ENCODE results near the gene NT5M. TPM values are rescaled to one million over a fixed set of nuclear protein-coding genes. Genes with fewer than 3 reads are reported as not detected.
"Not testable (repeated sequence)": the region's sequence is repeated elsewhere in the genome, so short reads cannot be mapped to it uniquely, and the experiment has no call there.

Gene NT5M
- total RNA-seq, 2 experiments from 2014 or later = 5.5 to 7.6 TPM

GRCh38 chr17:17280613-17281549, 22.3 kb upstream of the NT5M start, which contains the start of gene COPS3:
TSS of gene COPS3 (minus strand) at chr17:17281246. CDS start at chr17:17281186, 60 bp downstream.
- Mint-ChIP-seq H3K4me3 (peak within 1 kb of the TSS; percentile 94), H3K27ac (peak within 1 kb of the TSS; percentile 97), H3K36me3 (ENCODE audit: low read depth) (peaks cover 16% of the 10 kb centered on the region), H3K27me3 (peaks cover 3% of the 10 kb centered on the region), H3K4me1 (peaks cover 42% of the 10 kb centered on the region), H3K9me3 (no peaks in the 10 kb centered on the region)
- POLR2A ChIA-PET = no interaction called here
- CTCF ChIA-PET = interaction anchor here (0.6 to 2.2 kb wide), 5 partner anchors 10 to 1008 kb away, joined by 3 to 8 read pairs (median 3); partner anchors contain the start of gene MPRIP
- DNase-seq = peak; percentile 98

- no peak overlapping the region for H3K4me3 Mint-ChIP-seq
- H3K4me1 Mint-ChIP-seq = peaks cover 12% of the 10 kb centered on the region
- H3K9me3 Mint-ChIP-seq = no peaks in the 10 kb centered on the region
- H3K27ac Mint-ChIP-seq = no peak overlapping the region
- CTCF ChIA-PET = no interaction called here
- no peak for DNase-seq
- POLR2A ChIA-PET = no interaction called here
- peaks cover 3% of the 10 kb centered on the region for H3K27me3 Mint-ChIP-seq
- H3K36me3 Mint-ChIP-seq (ENCODE audit: low read depth) = no peaks in the 10 kb centered on the region
These were observed 17.2 kb upstream of the NT5M start for GRCh38 chr17:17285951-17286350.

GRCh38 chr17:17289086-17289485, 14.1 kb upstream of the NT5M start:
- POLR2A ChIA-PET = no interaction called here

GRCh38 chr17:17289701-17290100, 13.5 kb upstream of the NT5M start:
- ChIA-PET POLR2A (no interaction called here), CTCF (interaction anchor here (1.0 kb wide), 1 partner anchor 11 kb away, joined by 3 read pairs; no protein-coding TSS in a partner anchor)
- no peaks in the 10 kb centered on the region for H3K36me3 Mint-ChIP-seq (ENCODE audit: low read depth)
- H3K27ac Mint-ChIP-seq = no peak overlapping the region
- no peaks in the 10 kb centered on the region for H3K4me1 Mint-ChIP-seq
- H3K4me3 Mint-ChIP-seq = no peak overlapping the region
- no peak for DNase-seq
- H3K27me3 Mint-ChIP-seq = no peaks in the 10 kb centered on the region
- no peaks in the 10 kb centered on the region for H3K9me3 Mint-ChIP-seq

More at GRCh38 chr17:17289086-17289485, 14.1 kb upstream of the NT5M start:
- Mint-ChIP-seq H3K27me3 (no peaks in the 10 kb centered on the region), H3K9me3 (no peaks in the 10 kb centered on the region), H3K27ac (no peak overlapping the region), H3K4me3 (no peak overlapping the region), H3K36me3 (ENCODE audit: low read depth) (no peaks in the 10 kb centered on the region), H3K4me1 (no peaks in the 10 kb centered on the region)
- no peak for DNase-seq
- CTCF ChIA-PET = no interaction called here

- Mint-ChIP-seq H3K4me1 (peaks cover 9% of the 10 kb centered on the region), H3K27me3 (no peaks in the 10 kb centered on the region), H3K9me3 (no peaks in the 10 kb centered on the region), H3K4me3 (no peak overlapping the region), H3K36me3 (ENCODE audit: low read depth) (no peaks in the 10 kb centered on the region), H3K27ac (no peak overlapping the region)
- CTCF ChIA-PET = interaction anchor here (0.6 kb wide), 2 partner anchors 21 to 58 kb away, joined by 3 read pairs; no protein-coding TSS in a partner anchor
- POLR2A ChIA-PET = no interaction called here
- no peak for DNase-seq
These were observed 8.0 kb upstream of the NT5M start for GRCh38 chr17:17295141-17295540.

GRCh38 chr17:17297217-17297616, 6.0 kb upstream of the NT5M start:
- ChIA-PET POLR2A (no interaction called here), CTCF (no interaction called here)
- Mint-ChIP-seq H3K4me1 (peaks cover 14% of the 10 kb centered on the region), H3K27me3 (no peaks in the 10 kb centered on the region), H3K27ac (no peak overlapping the region), H3K9me3 (no peaks in the 10 kb centered on the region), H3K36me3 (ENCODE audit: low read depth) (no peaks in the 10 kb centered on the region), H3K4me3 (no peak overlapping the region)
- DNase-seq = no peak

- no peaks in the 10 kb centered on the region for H3K36me3 Mint-ChIP-seq (ENCODE audit: low read depth)
- DNase-seq = no peak
- peaks cover 19% of the 10 kb centered on the region for H3K4me1 Mint-ChIP-seq
- H3K4me3 Mint-ChIP-seq = no peak overlapping the region
- H3K27me3 Mint-ChIP-seq = no peaks in the 10 kb centered on the region
- ChIA-PET CTCF (no interaction called here), POLR2A (no interaction called here)
- H3K27ac Mint-ChIP-seq = no peak overlapping the region
- no peaks in the 10 kb centered on the region for H3K9me3 Mint-ChIP-seq
These were observed 5.1 kb upstream of the NT5M start for GRCh38 chr17:17298108-17298507.

GRCh38 chr17:17300624-17301568, 2.3 kb upstream of the NT5M start:
- no peaks in the 10 kb centered on the region for H3K9me3 Mint-ChIP-seq
- H3K27ac Mint-ChIP-seq = no peak overlapping the region
- H3K27me3 Mint-ChIP-seq = no peaks in the 10 kb centered on the region
- CTCF ChIA-PET = interaction anchor here (0.9 to 2.3 kb wide), 7 partner anchors 11 to 116 kb away, joined by 3 to 5 read pairs (median 3); no protein-coding TSS in a partner anchor
- no peaks in the 10 kb centered on the region for H3K36me3 Mint-ChIP-seq (ENCODE audit: low read depth)
- peak; percentile 49 for DNase-seq
- H3K4me3 Mint-ChIP-seq = peak overlapping the region; percentile 32
- H3K4me1 Mint-ChIP-seq = peaks cover 39% of the 10 kb centered on the region
- POLR2A ChIA-PET = no interaction called here

- POLR2A ChIA-PET; H3K9me3 Mint-ChIP-seq; DNase-seq; H3K27me3 Mint-ChIP-seq; H3K36me3 Mint-ChIP-seq (ENCODE audit: low read depth); H3K27ac Mint-ChIP-seq: not testable (repeated sequence)
- Mint-ChIP-seq H3K4me1 (peaks cover 43% of the 10 kb centered on the region), H3K4me3 (peak overlapping the region; percentile 19)
- CTCF ChIA-PET = interaction anchor here (1.0 to 2.3 kb wide), 3 partner anchors 14 to 117 kb away, joined by 3 to 5 read pairs (median 5); no protein-coding TSS in a partner anchor
These were observed 1.5 kb upstream of the NT5M start for GRCh38 chr17:17301659-17302058.

GRCh38 chr17:17303847-17304490, 796 bp downstream of the NT5M start:
- H3K4me3 Mint-ChIP-seq = peak overlapping the region; percentile 82
- peaks cover 3% of the 10 kb centered on the region for H3K36me3 Mint-ChIP-seq (ENCODE audit: low read depth)
- H3K4me1 Mint-ChIP-seq = peaks cover 38% of the 10 kb centered on the region
- ChIA-PET POLR2A (no interaction called here), CTCF (interaction anchor here (0.8 kb wide), 1 partner anchor 16 kb away, joined by 4 read pairs; no protein-coding TSS in a partner anchor)
- DNase-seq = no peak
- H3K27ac Mint-ChIP-seq = peak overlapping the region; percentile 90
- no peaks in the 10 kb centered on the region for H3K9me3 Mint-ChIP-seq
- H3K27me3 Mint-ChIP-seq = no peaks in the 10 kb centered on the region

- Mint-ChIP-seq H3K4me1 (peaks cover 38% of the 10 kb centered on the region), H3K9me3 (no peaks in the 10 kb centered on the region), H3K27me3 (no peaks in the 10 kb centered on the region), H3K27ac (peak overlapping the region; percentile 90), H3K4me3 (peak overlapping the region; percentile 82), H3K36me3 (ENCODE audit: low read depth) (peaks cover 3% of the 10 kb centered on the region)
- DNase-seq = peak; percentile 50
- CTCF ChIA-PET = interaction anchor here (0.8 kb wide), 1 partner anchor 17 kb away, joined by 4 read pairs; no protein-coding TSS in a partner anchor
- POLR2A ChIA-PET = no interaction called here
These were observed 1.4 kb downstream of the NT5M start for GRCh38 chr17:17304521-17304985.

- Mint-ChIP-seq H3K27me3 (no peaks in the 10 kb centered on the region), H3K27ac (peak overlapping the region; percentile 92), H3K4me3 (peak overlapping the region; percentile 82), H3K36me3 (ENCODE audit: low read depth) (peaks cover 3% of the 10 kb centered on the region), H3K9me3 (no peaks in the 10 kb centered on the region), H3K4me1 (peaks cover 33% of the 10 kb centered on the region)
- DNase-seq = peak; percentile 76
- ChIA-PET POLR2A (no interaction called here), CTCF (interaction anchor here (0.6 to 2.1 kb wide), 4 partner anchors 10 to 191 kb away, joined by 3 to 8 read pairs (median 4); no protein-coding TSS in a partner anchor)
These were observed 2.2 kb downstream of the NT5M start for GRCh38 chr17:17305281-17305801.

All from activated CD4-positive, alpha-beta T cell treated with anti-CD3 and anti-CD28 coated beads, Interleukin-2, amount 10 ng/mL, durations not matched to agents 7 days and 5 days (primary cell).